Measurements from ENCODE around the gene ABCC10.
"Not testable (repeated sequence)": the region's sequence is repeated elsewhere in the genome, so short reads cannot be mapped to it uniquely, and the experiment has no call there.

DNA sequence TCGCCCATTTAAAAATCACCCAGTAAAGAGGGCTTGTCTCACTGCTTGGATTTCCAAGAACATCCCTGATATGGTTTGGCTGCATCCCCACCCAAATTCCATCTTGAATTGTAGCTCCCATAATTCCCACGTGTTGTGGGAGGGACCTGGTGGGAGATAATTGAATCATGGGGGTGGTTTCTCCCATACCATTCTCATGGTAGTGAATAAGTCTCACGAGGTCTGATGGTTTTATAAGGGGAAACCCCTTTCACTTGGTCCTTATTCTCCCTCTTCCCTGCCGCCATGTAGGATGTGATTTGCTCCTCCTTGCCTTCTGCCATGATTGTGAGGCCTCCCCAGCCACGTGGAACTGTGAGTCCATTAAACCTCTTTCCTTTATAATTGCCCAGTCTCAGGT is 39.9 kb downstream of the ABCC10 start:
- not testable (repeated sequence) for TF ChIP-seq EZH2 (IDR thresholded peaks at IDR 0.05); POLR2AphosphoS5 (IDR thresholded peaks at IDR 0.05; ENCODE audit: borderline replicate concordance, low read depth, low read length); FOXP2 (optimal IDR thresholded peaks at IDR 0.05; ENCODE audit: control extremely low read depth, extremely low read length, insufficient read depth)

All from SK-N-MC (cell line).